ENCODE measurements around the gene CHD9. TPM values are rescaled to one million over a fixed set of nuclear protein-coding genes. Genes with fewer than 3 reads are reported as not detected.

Gene CHD9
- total RNA-seq, 1 experiment from 2014 or later: 18.9 TPM

DNA sequence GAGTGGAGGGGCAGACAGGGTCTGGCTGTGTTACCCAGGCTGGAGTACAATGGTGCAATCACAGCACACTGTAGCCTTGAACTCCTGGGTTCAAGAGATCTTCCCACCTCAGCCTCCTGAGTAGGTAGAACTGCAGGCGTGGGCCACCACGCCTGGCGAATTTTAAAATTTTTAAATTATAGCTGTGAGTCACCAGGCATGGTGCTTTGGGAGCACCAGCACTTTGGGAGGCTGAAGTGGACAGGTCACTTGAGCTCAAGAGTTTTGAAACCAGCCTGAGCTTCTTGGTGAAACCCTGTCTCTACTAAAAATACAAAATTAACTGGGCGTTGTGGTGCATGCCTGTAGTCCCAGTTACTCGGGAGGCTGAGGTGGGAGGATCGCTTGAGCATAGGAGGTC, 114.0 kb downstream of the CHD9 start:
- Histone ChIP-seq H3K9me2 (ENCODE audit: insufficient read depth) (no peaks in the 10 kb centered on the region), H3K4me2 (ENCODE audit: low read length) (no peak overlapping the region), H3K4me1 (ENCODE audit: control insufficient read depth in 1 of 2, insufficient read depth in 2 of 2, low read length in 2 of 2) (no peaks in the 10 kb centered on the region), H3K4me3 (replicated peaks in 1 of 2; ENCODE audit: low read depth in 1 of 2, low read length in 2 of 2) (no peak overlapping the region), H3K79me2 (ENCODE audit: insufficient read depth, low read length) (0 out of 2 replicates have a peak, but pooled peaks cover 4% of the 10 kb centered on the region), H3K27ac (ENCODE audit: low read depth, low read length) (no peak overlapping the region), H3K9me3 (ENCODE audit: control insufficient read depth in 1 of 2, insufficient read depth in 1 of 2, low read depth in 1 of 2, low read length in 2 of 2) (no peaks in the 10 kb centered on the region), H3K27me3 (ENCODE audit: insufficient read depth, low read length) (no peaks in the 10 kb centered on the region), H3K36me3 (ENCODE audit: control insufficient read depth in 1 of 2, insufficient read depth in 2 of 2, low read length in 2 of 2) (no peaks in the 10 kb centered on the region), H3K9ac (ENCODE audit: low read length) (no peak overlapping the region), H4K20me1 (ENCODE audit: insufficient read depth) (0 out of 2 replicates have a peak, but pooled peaks cover 7% of the 10 kb centered on the region), H2AFZ (ENCODE audit: low read depth, low read length, poor library complexity, severe bottlenecking) (no peak overlapping the region)
- no peak for ATAC-seq
- no peak for TF ChIP-seq SRF (IDR thresholded peaks at IDR 0.05; ENCODE audit: low read depth)
- TF ChIP-seq POLR2AphosphoS5 (IDR thresholded peaks at IDR 0.05; ENCODE audit: low read depth, low read length): no peak
- ChIA-PET POLR2A (no interaction called here), RAD21 (ENCODE audit: low non-redundant PET in 1 of 2, low total read pairs in 2 of 2, uncharacterized antibody in 2 of 2, unreplicated experiment in 2 of 2) (no interaction called here), CTCF (no interaction called here)
- intact Hi-C loops (cut with micrococcal nuclease): no loop called here
- no TSS peak for BruUV-seq (replicated peaks)
- no peak for DNase-seq (ENCODE audit: low read depth, low spot score)

GRCh38 chr16:53172517-53172916, 117.7 kb downstream of the CHD9 start:
- POLR2A ChIA-PET: no interaction called here
- Histone ChIP-seq H3K36me3 (ENCODE audit: control insufficient read depth in 1 of 2, insufficient read depth in 2 of 2, low read length in 2 of 2) (no peaks in the 10 kb centered on the region), H3K4me1 (ENCODE audit: control insufficient read depth in 1 of 2, insufficient read depth in 2 of 2, low read length in 2 of 2) (no peaks in the 10 kb centered on the region), H3K9me2 (ENCODE audit: insufficient read depth) (no peaks in the 10 kb centered on the region), H3K4me3 (replicated peaks in 1 of 2; ENCODE audit: low read depth in 1 of 2, low read length in 2 of 2) (no peak overlapping the region), H3K79me2 (ENCODE audit: insufficient read depth, low read length) (0 out of 2 replicates have a peak, but pooled peaks cover 4% of the 10 kb centered on the region), H2AFZ (ENCODE audit: low read depth, low read length, poor library complexity, severe bottlenecking) (no peak overlapping the region), H3K27ac (ENCODE audit: low read depth, low read length) (no peak overlapping the region), H4K20me1 (ENCODE audit: insufficient read depth) (no peaks in the 10 kb centered on the region), H3K4me2 (ENCODE audit: low read length) (no peak overlapping the region), H3K9ac (ENCODE audit: low read length) (no peak overlapping the region), H3K9me3 (ENCODE audit: control insufficient read depth in 1 of 2, insufficient read depth in 1 of 2, low read depth in 1 of 2, low read length in 2 of 2) (no peaks in the 10 kb centered on the region), H3K27me3 (ENCODE audit: insufficient read depth, low read length) (no peaks in the 10 kb centered on the region)
- CTCF ChIA-PET: no interaction called here
- no peak for TF ChIP-seq EZH2phosphoT487 (IDR thresholded peaks at IDR 0.05; ENCODE audit: borderline replicate concordance)
- no peak for TF ChIP-seq POLR2A (IDR thresholded peaks at IDR 0.05; ENCODE audit: borderline replicate concordance, extremely low read depth, insufficient read depth, insufficient read length)
- no peak for TF ChIP-seq CEBPB (IDR thresholded peaks at IDR 0.05; ENCODE audit: low read depth)
- TF ChIP-seq JUND (IDR thresholded peaks at IDR 0.05): no peak
- TF ChIP-seq ZNF274 (IDR thresholded peaks at IDR 0.05; ENCODE audit: low read depth, low read length): no peak
- no peak for TF ChIP-seq SIN3A (IDR thresholded peaks at IDR 0.05; ENCODE audit: low read depth)
- no peak for TF ChIP-seq REST (IDR thresholded peaks at IDR 0.05; ENCODE audit: low read depth)
- no peak for TF ChIP-seq EGR1 (IDR thresholded peaks at IDR 0.05; ENCODE audit: low read depth)
- TF ChIP-seq MAX (IDR thresholded peaks at IDR 0.05): no peak
- no peak for TF ChIP-seq SRF (IDR thresholded peaks at IDR 0.05; ENCODE audit: low read depth)
- no peak for TF ChIP-seq ELF1 (IDR thresholded peaks at IDR 0.05; ENCODE audit: borderline replicate concordance, low read depth)
- no peak for TF ChIP-seq RAD21 (IDR thresholded peaks at IDR 0.05; ENCODE audit: low read depth)
- no peak for ATAC-seq
- RAD21 ChIA-PET (ENCODE audit: low non-redundant PET in 1 of 2, low total read pairs in 2 of 2, uncharacterized antibody in 2 of 2, unreplicated experiment in 2 of 2): no interaction called here
- no TSS peak for BruUV-seq (replicated peaks)
- intact Hi-C loops (cut with micrococcal nuclease): no loop called here
- DNase-seq (ENCODE audit: low read depth, low spot score): no peak

All from HCT116 (cell line).